GM20000 (cell line): ENCODE results near the gene HK1.

ENCODE experiments used
- DNase-seq: peaks from one replicate; pipeline ENCODE4 v3.0.0; 2012; ENCODE audit warnings: low spot score
- CTCF ChIP-seq: IDR thresholded peaks from 2 replicates; pipeline ENCODE4 v1.5.1; 2012; ENCODE audit warnings: mild to moderate bottlenecking, control low read depth; ENCODE audit errors: extremely low read depth, missing control alignments

The HK1 gene

GRCh38 chr10:69407621-69408301 lies 129.5 kb downstream of the HK1 start:
- TF ChIP-seq CTCF, result no peak
- peak; percentile 50 for DNase-seq

GRCh38 chr10:69408318-69409175 lies 130.3 kb downstream of the HK1 start:
- TF ChIP-seq CTCF, result peak; percentile 62
- DNase-seq, result peak; percentile 97

DNA sequence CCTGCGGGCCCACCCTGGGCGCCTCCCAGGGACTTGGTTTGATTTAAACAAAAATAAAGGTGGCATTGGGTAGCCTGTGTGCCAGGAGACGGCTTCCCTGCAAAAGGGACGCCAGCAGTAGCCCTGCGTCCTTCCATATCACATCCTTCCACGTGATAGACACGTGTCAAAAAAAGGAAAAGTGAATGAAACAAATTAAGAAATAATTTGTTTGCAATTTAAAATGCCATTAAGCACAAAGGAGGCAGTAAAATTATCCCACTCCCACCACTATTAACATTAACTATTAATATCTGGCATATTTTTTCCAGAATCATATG lies 130.8 kb downstream of the HK1 start:
- TF ChIP-seq CTCF, result no peak
- DNase-seq, result no peak

DNA sequence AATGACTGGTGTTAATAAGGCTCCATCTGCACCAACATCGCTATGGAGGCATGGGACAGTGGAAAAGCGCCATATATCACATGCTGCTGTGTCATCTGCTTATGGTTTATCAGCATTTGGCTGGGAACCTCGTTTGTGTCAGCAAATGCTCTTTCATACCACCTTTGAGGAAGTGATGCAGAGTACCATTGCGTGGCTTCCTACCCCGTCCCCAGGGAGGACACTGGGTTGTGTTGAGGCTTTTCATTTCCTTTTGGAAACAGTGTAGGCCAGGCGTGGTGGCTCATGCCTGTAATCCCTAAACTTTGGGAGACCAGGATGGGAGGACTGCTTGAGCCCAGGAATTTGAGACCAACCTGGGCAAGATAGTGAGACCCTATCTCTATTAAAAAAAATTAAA lies 131.7 kb downstream of the HK1 start:
- DNase-seq, result peak; percentile 61
- no peak for TF ChIP-seq CTCF

DNA sequence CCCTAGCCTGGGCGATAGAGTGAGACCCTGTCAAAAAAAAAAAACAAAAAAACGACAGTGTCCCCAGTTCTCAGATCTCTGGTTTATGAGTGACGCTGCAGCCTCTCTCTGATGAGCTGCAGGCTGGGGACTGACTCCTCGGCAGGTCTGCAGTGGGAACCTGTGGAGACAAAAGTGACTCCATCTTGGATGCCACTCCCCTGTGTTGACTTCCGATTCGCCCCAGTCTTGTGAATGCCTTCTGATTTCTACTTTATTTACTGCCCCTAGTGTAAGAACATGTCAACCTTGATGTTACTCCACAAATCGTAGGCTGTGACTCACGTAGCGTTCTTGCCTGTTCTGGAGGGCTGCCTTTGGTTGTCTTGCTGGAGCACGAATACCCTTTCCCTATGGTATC lies 132.2 kb downstream of the HK1 start:
- no peak for DNase-seq
- no peak for TF ChIP-seq CTCF

DNA sequence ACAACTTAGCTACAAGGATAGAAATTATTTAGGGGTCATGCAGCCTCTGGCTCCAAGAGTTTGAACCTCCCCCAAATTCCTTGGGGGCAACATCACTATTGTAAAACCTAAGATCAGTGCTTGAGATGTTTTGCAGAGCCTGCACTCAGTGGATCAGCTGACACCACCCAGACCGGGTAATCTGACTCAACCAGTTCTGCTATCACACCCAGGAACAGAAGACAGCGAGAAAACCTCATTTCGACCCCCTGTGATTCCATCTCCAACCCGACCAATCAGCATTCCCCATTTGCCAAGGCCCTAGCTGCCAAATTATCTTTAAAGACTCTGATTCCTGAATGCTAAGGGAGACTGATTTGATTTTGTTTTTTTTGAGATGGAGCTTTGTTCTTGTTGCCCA lies 133.2 kb downstream of the HK1 start:
- no peak for DNase-seq

More for the DNA sequence above, 133.2 kb downstream of the HK1 start:
- TF ChIP-seq CTCF, result no peak
